GM18499 (cell line): ENCODE results near the gene SMARCC1.
"Not testable (repeated sequence)": the region's sequence is repeated elsewhere in the genome, so short reads cannot be mapped to it uniquely, and the experiment has no call there.

Experiments
- ATAC-seq: cut with Tn5 transposase; IDR thresholded peaks from one replicate; pipeline ENCODE4 v1.9.1; 2021; ENCODE audit warnings: moderate number of reproducible peaks; ENCODE audit not compliant: insufficient read depth, unreplicated experiment

SMARCC1 gene

DNA sequence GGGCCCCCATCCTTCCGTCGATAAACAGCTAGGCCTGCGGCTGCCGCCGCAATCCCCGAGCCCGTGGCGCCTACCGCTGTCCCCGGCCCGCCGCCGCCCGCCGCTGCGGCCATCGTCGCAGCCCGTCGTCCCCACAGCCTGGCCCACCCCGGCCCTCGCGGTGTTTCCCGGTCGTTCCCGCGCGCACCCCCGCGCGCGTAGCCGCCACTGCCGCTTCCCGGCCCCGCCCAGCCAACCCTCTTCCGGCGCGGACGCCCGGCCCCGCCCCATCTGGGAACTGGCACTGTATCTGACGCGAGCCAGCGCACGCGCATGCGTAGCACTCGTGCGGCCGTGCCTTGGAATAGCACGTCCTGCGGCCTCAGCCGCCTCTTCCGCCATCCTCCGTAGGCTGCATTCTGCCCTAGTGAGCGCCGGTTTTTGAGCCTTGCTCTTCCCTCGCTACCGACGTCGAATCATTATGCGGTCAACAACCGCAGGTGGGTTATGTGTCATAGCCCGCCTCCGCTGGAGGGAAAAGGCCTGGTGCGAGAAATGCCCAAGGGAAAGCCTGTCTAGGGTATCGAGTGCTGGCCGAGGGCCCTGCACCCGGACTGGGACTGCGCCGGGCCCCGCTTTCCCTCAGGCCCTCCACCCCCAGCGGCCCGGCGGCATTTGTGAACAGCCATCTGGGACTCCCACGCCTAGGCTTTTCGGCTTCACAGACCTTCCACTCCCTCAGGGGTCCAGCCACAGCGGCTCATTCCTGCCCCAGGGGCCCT, at the start of gene SMARCC1:
Gene SMARCC1 (minus strand): TSS at position 209 of the 761 bp plus-strand sequence. CDS start 96 bp downstream, at position 113.
- peak; percentile 58 for ATAC-seq

DNA sequence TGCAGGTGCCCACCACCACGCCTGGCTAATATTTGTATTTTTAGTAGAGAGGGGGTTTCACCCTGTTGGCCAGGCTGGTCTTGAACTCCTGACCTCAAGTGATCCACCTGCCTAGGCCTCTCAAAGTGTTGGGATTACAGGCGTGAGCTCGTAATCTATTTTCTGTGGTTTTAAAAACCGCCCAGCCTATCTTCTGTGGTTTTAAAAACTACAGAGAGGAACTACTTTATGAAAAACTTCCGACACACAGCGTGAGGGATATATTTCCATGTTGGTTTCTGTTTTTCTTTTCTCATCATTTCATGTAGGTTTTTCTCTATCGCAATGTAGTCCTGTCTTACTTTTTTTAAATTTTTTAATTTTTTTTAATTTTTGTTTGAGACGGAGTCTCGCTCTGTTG, 47.8 kb upstream of the SMARCC1 start:
- ATAC-seq, result not testable (repeated sequence)

DNA sequence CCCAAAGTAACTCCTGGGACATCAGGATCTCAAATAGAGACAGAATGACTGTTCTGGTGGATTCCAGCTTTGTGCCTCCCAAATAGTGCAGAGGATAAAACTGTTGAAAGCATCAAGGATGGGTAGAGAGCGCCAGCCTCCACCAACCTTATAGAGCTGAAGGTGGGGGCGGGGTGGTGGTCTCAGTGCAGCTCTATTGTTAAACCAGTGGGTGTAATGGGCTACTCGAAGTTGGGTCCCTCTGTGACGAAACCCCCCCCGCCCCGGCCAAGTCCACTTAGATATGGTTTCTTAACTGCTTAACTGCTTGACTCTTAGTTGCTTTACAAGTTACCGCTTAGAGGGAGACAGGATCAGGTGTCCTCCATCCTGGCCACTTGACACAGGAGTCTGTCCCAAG, 43.9 kb upstream of the SMARCC1 start:
- no peak for ATAC-seq

DNA sequence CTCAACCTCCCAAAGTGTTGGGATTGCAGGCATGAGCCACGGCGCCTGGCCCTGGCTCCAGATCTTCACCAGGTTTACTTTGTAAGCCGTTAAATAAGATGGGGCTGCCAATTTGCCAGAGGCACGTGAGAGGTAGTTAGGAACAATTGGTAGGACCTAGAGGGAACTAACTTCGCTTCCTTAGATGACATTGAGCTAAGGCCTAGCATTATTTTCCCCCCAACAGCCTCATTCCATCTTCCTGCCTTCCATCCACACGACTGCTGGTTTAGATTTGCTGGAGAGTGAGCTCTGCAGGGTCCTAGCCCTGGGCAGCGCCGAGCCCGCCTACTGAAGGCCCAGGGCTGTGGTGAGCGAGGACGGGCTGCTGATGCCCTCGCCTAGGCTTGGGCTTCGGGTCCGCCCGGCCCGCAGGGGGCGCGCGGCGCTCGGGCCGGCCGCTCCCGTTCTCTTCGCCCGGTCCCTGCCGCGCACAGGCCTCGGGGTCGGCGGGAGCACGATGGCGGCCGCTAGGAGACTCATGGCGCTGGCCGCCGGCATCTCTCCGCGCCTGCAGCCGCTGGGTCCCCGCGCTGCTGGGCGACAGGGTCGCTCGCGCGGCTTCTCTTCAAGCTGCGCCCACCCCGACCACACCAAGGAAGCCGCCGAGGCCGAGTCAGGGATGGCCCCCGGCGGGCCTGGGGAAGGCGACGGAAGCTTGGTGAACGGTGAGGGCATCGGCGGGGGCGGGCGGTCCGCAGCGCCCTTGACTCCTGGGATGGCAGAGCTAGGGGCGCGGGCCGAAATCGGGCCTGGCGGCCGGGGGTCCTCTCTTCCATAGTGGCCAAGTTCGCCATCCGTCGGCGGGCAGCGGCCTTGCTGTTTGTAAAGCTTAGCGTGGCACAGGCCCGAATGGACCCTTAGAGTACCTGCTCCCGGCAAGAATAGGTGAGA, 43.1 kb upstream of the SMARCC1 start:
- no peak for ATAC-seq

DNA sequence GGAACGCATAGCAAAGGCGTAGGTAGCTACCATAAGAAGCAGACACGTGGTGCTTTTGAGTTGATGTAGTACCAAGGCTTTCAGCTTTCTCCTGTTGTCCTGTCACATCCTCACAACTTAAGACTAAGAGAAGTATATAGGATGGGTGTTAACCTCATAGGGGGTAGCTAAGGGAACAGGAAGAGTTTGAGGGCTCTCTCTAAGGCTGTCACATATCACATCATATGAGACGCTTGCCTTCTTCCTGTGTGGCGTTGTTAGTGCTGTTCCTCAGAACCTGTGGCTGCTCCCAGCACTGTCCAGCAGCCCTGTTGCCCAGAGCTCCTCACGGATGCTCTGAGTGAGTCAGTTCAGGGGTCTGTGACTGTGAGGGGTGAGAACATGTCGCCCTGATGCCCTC, 35.9 kb upstream of the SMARCC1 start:
- ATAC-seq, result no peak

DNA sequence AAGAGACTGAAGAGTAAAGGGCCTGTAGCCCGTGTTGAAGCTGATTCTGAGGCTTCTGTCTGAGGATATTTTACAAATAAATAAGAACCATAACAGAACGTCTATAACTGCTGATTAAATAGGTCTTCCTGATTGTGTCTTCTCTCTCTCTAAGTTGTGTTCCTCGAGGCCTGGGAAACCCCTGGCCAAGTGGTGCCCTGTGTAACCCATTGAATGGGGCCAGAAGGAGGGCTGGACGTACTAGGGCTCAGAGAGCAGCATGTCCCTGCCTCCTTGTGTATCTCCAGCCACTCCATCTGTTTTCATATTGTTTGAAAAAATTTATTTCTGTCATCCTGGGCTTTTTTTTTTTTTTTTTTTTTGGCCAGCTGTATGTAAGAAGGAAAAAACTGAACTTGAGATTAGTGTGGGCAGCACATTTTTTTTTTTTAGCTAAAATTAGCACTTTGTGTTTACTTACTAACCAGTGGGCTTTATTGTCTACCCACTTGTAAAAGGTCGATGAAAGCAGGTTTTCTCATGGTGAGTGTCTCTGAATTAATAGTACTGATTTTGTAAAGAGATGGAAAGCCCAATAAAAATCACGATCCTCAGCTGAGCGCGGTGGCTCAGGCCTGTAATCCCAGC, 32.0 kb upstream of the SMARCC1 start:
- ATAC-seq, result no peak

DNA sequence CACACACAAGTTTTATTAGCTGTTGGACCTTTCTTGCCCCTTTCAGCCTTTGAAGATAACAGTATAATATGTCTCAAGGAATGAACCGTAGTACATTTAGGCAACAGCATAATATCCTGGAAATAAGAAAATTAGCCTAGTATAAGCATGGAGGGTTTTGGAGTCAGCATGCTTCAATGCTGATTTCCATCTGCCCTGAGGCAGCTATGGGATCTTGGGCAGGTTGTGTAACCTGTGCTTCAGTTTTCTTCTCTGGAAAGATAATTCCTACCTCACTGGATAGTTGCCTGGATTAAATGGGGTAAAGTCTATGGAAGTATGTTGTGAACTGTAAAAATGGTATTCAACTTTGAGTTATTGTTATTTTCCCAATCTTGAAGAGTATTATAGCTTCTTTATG, 22.9 kb upstream of the SMARCC1 start:
- ATAC-seq, result no peak

DNA sequence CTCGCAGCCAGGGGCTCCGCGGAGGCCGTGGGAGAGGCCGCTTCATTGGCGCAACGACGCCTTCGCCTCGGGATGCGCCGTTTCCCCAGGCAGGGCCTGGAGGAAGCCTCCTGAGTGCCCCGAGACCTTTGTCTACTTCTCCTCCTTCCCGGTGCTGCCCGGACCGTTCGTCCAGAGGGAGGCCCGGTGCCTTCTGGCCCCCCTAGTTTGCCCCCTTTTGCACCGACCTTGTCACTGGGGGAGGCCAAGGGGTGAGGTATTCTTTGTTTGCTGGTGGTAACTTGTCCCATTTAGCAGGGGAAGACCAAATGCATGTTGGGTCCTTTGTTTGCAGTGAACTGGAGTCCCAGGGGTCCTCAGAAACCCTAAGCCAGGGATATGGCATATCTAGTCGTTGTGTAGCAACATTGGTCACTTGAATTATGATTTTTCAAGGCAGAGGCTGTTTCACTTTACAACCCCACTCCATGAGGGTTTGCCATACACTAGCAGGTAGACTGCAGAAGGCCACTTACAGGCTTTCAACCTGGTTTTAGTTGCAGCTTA, 21.9 kb upstream of the SMARCC1 start:
- ATAC-seq, result no peak

DNA sequence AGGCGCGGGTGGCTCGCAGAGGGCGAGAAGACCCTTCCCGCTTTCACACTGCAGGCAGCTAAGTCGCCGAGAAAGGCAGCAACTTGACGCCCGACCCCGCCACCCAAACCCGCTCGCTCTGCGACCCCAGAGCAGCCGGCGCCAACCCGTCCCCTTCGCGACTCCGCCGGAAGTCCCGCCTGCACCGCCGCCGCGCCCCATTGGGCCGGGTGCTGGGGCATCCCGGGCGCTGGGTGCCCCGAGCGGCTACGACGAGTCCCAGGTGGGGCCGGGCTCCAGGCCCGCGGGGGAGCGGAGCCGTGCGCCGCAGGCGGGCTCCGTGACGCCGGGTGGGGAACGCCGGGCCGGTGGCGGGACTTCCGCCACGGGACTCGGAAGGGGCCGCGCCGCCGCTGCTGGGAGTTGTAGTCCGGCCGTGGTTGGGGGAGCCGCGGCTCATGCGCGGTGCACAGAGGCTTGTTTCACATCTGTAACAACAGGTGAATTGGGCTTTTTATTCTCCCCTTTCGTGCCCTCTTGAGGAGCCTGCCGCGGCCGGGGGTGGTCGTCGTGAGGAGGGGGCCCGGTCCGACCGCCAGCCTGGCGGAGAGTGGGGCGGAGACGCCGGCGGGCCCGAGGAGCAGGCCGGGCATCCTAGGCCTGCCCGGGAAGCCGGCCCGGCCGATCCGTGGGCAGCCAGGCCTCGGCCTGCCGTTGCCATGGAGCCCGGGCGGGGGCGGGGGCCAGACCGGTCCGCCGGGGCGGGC, 21.2 kb upstream of the SMARCC1 start, which contains the start of gene DHX30:
Gene DHX30 (plus strand): TSS at position 405 of the 746 bp plus-strand sequence. CDS start 7,546 bp downstream, outside the sequence.
- ATAC-seq, result no peak

DNA sequence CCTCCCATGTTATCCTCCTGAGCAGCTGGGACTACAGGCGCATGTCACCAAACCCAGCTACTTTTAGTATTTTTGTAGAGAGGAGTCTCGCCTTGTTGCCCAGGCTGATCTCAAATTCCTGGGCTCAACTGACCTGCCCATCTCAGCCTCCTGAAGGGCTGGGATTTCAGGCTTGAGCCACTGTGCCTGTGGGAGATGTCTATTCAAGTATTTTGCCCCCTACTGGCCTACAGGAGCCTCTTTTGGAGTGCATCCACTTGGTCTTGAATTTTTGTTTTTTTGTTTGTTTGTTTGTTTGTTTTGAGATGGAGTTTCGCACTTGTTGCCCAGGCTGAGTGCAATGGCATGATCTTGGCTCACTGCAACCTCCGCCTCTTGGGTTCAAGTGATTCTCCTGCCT, 18.0 kb upstream of the SMARCC1 start:
- no peak for ATAC-seq

DNA sequence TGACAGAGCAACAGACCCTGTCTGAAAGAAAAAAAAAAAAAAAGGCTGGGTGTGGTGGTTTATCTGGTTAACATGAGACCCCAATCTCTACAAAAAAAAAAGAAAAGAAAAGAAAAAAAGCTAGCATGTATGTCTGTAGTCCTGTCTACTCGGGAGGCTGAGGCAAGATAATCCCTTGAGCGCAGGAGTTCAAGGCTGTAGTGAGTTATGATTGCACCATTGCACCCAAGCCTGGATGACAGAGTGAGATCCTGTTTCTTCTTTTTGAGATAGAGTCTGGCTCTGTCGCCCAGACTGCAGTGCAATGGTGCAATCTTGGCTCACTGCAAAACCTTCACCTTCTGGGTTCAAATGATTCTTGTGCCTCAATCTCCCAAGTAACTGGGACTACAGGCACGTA, 12.9 kb upstream of the SMARCC1 start:
- ATAC-seq, result no peak

DNA sequence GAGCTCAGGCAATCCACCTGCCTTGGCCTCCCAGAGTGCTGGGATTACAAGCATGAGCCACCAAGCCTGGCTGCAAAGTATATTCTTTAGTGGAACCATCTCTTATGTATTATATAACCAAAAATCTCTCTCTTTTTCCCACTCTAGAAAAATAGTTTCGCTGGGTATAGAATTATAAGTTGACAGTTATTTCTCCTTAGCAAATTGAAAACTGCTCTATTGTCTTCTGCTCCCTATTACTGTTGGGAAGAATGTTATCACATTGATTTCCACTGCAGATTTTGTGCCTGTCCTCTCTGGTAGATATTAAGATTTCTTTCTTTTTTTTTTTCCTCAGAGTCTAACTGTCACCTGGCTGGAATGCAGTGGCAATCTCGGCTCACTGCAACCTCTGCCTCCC, 11.0 kb upstream of the SMARCC1 start:
- ATAC-seq, result no peak

DNA sequence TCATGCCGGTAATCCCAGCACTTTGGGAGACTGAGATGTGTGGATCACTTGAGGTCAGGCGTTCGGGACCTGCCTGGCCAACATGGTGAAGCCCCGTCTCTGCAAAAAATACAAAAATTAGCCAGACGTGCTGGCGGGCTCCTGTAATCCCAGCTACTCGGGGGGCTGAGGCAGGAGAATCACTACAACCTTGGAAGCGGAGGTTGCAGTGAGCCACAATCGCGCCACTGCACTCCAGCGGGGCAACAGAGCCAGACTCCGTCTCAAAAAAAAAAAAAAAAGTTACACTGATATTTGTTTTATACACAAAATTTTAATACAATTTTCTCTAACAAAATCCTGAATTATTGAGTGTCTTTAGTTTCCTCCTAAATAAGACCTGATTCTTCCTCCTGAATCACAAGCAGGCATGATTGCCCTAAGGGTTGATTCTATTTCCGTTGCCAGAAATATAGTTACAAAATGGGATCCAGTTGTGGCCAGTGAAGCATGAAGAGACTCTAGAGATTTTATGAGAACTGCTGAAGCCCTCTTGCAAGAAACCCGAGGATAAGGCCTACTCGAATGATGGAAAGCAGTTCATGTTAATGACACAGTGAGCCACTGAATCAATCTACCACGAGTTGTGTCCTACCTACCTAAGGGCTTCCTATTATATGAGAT, 9.6 kb upstream of the SMARCC1 start:
- ATAC-seq, result no peak

DNA sequence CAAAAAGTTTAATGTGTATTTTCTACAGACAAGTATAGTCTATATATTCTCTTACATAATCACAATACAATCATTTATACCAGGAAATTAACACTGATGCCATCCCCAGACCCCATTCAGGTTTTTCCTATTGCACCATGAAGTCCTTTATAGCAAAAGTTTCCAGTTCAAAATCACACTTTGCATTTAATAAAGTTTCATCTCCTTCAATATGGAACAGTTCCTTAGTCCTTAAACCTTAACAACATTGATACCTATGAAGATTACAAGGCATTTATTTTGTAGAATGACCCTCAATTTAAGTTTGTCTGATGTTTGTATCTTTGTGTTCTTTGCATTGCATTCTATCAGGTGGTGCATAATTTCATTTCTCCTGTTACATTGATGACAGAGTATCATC, 2.0 kb upstream of the SMARCC1 start:
- ATAC-seq, result no peak

DNA sequence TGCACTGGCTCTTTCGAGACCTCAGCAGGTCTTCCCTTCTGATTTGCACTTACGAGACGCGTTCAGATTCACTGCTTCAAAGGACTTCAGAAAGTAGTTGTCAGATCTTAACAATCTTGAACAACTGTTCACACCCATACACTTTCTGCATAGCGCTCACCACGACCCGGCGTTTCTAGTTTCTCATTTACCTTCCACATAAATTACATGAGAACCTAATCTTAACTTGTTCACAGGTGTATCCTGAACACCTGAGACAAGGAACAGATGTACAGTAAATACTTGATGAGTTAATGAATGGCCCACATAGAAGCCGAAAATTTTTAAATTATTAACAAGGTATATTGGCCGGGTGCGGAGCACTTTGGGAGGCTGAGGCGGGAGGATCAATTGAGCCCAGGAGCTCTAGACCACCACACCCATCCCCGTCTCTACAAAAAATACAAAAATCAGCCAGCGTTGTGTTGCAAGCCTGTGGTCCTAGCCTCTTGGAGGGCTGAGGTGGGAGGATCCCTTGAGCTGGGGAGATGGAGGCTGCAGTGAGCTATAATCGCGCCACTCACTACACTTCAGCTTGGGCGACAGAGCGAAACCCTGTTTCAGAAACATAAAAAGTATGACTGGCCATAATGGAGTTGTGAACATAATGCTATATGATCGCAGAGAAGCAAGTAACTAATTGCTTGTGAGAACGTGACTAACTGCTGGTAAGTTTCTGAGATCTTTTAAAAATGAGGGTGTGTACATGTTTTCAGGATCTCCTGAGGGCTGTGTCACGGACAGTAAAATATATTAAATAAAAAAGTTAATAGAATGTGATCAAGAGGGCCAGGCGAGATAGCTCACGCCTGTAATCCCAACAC, 984 bp upstream of the SMARCC1 start:
- no peak for ATAC-seq

DNA sequence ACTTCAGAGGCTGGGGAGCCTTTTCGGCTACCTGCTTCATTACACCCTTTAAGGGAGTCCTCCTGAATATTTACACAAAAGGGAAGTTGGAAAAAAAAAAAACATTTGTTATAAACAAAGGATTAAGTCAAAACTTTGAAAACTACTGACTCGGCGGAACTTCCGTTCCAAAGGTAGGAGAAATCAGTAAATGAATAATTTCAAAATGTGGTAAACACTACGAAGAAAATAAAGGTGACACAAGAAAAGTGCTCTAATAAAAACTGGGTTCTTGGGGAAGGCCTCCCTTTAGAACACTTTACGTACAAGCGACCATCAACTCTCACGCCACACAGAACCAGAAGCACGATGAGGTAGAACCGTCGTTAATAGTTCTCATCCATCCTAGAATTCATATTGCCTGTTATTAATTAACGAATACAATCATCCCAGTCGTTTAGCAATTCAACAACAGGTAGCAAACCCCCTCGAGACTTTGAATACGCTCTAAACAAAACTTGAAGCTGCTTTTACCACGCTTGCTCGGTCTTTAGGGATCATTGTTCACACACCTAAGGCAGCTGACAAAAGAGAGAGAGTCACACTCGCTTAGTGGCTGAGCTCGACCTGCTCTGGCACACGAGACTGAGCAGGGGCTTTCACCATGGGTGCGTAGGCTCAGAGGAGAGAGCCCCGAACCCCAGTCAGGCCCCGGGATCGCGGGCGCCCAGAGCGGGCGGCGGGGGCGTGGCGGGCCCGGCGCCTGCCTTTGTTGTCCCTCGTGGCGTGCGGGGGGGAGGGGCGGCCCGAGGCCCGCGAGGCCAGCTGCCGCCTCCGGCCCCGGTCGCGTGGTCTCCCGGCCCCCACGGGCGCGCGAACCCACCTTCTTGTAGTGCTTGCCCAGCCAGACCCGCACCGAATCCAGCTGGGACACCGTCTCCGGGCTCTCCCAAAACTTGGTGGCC, 680 bp downstream of the SMARCC1 start:
- peak; percentile 13 for ATAC-seq

DNA sequence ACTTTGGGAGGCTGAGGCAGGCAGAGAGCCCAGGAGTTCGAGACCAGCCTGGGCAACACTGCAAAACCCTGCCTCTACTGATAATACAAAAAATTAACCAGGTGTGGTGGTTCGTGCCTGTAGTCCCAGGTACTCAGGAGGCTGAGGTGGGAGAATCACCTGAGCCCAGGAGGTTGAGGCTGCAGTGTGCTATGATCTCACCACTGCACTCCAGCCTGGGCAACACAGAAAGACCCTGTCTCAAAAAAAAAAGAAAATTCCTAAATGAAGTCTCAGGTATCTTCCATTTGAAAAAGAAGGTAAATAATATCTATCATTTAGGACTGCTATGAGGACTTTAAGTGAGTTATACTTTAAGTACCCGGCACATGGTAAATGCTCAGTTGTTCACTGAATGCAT, 2.9 kb downstream of the SMARCC1 start:
- no peak for ATAC-seq
